Activated T-helper 9 cell treated with anti-CD3 and anti-CD28 coated beads, Interleukin-2, amount 50 U/mL, for 16 hours (primary cell): ENCODE measurements around the gene IQSEC2.

Experiments
- DNase-seq: peaks from one replicate; pipeline ENCODE4 v3.0.0-alpha.2; 2020; ENCODE audit warnings: low read depth

Gene IQSEC2

DNA sequence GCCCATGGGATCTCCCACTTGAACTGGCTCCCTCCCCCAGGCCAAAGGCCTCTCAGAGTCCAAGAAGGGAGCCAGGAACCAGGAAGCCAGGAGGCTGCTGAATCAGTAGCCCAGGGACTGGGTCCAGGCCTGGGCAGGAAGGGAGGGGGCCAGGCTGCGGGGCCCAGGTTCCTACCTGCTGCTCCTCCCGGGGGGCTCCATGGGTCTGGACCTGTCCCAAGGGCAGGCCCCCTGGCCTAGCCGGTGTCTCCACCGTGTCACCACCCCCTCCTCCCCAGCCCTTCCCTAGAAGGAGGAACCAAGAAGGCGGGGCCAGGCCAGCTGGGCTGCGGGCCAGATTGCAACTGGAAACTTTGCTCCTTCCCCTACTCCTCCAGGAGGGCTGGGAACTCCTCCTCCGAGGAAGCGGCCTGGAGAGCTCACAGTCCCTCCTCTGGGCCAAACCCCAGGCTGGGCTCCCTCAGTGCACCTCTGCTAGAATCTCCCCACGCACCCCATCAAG is at the start of gene IQSEC2:
Gene IQSEC2, minus strand, starts transcription at position 264 of the 502 bp plus-strand sequence.
- no peak for DNase-seq

DNA sequence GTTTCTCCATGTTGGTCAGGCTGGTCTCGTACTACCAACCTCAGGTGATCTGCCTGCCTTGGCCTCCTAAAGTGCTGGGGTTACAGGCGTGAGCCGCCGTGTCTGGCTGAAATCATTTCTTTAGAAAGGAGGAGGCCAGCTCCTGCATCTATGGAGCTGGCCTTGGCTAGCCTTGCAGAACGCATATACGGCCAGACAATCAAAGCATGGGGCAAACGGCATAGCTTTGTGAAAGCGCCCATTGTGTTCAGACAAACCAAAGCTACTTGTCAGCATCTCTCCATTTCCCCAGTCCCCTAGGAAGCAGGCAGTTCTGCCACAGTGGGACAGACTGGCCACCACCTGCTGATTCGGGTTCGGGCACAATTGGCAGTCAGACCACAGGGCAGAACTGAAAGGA is 48.9 kb upstream of the IQSEC2 start:
- no peak for DNase-seq

DNA sequence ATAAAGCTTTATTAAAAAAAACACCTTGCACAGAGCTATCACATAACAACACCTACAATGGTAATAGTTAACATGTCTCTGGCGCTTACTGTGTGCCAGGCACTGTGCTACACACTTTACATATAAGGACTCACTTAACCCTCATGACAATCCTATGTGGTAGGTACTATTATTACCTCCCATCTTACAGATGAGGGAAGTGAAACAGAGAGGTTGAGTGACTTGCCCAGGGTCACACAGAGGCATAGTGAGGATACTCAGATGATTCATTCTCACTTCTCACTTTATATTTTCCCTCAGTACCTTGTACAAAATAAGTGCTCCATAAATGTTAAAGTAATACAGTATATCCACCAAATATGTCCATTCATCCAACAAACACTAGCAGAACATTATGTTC is 43.4 kb upstream of the IQSEC2 start:
- DNase-seq: no peak

- no peak for DNase-seq
Observed at GRCh38 chrX:53324085-53324484, 42.7 kb upstream of the IQSEC2 start.

GRCh38 chrX:53323196-53323595 is 41.8 kb upstream of the IQSEC2 start:
- DNase-seq: no peak

DNA sequence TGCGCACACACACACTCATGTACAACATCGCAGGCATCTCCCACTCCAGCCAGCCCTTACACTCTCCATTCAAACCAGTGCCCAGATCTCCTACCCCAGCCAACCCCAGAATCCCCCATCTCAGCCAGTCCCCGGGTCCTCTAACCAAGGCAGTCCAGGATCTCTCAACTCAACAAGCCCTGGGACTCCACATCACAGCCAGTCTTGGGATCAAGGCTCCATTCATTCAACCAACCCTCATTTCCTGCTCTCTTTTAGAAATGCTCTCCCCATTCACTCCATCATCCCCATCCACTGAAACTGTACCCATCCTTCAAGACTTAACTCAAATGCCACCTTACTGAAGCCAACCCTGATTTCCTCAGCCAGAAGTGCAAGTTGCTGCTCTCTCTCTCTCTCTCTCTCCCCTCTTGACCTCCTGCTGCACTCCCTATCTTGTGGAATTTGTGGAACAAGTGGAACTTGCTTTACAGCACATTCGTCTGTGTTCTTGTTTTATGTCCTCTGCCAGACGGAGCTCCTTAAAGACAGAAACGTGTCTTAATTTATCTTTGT is 40.6 kb upstream of the IQSEC2 start:
- DNase-seq: no peak

GRCh38 chrX:53321230-53321942 is 40.0 kb upstream of the IQSEC2 start:
- no peak for DNase-seq

DNA sequence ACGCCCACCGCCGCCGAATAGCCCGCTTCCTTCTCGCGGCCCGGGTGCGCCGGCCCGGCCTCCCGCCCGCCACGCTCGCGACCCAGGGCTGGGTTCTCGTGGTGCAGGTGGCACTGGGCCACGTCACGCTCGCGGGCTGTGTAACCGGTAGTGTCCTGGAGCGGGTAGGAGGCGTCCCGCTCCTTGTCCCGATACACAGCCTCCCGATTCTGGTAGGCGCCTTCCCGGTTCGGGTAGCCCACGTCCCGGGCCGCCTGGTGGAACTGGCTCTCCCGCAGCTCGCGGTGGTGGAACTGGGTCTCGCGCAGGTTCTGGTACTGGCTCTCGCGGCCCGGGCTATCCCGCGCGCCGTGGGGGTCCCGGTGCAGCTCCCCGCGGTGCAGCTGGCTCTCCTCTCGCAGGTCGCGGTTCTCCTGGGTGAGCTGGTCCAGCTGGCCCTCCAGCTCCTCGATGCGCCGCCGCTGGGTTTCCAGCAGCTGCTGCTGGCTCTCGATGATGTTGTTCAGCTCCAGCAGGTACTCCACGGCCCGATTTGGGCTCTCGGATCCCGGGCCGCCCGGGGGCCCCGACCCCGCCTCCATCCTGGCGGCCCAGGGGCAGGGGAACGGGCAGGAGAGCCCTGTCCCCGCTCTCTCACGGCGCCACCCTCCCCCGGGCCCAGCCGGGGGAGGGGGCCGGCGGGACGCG is 39.3 kb upstream of the IQSEC2 start:
- no peak for DNase-seq

- DNase-seq: no peak
Observed at GRCh38 chrX:53319614-53320542, 38.5 kb upstream of the IQSEC2 start.

- no peak for DNase-seq
Observed at GRCh38 chrX:53318766-53319353, 37.5 kb upstream of the IQSEC2 start.

GRCh38 chrX:53317365-53318069 is 36.1 kb upstream of the IQSEC2 start:
- DNase-seq: peak; percentile 54

DNA sequence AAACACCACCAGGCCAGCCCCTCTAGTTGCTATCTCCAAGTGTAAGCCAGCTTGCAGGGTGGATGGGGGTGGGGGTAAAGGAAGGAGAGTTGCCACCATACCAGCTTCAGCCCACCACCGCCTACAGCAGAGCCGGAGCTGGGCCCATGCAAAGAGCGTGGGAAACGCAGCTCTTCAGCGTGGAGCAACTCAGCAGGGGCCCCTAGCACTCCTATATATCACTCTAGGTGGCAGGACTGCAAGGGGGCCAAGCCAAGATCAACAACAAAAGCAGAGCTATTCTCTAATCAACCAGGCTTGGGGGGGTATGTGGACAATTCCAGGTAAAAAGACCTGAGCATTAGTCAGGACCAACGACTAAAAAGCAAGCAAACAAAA is 35.5 kb upstream of the IQSEC2 start:
- DNase-seq: no peak

GRCh38 chrX:53316111-53316859 is 34.9 kb upstream of the IQSEC2 start:
- DNase-seq: no peak

GRCh38 chrX:53313728-53314105 is 32.3 kb upstream of the IQSEC2 start:
- DNase-seq: no peak

DNA sequence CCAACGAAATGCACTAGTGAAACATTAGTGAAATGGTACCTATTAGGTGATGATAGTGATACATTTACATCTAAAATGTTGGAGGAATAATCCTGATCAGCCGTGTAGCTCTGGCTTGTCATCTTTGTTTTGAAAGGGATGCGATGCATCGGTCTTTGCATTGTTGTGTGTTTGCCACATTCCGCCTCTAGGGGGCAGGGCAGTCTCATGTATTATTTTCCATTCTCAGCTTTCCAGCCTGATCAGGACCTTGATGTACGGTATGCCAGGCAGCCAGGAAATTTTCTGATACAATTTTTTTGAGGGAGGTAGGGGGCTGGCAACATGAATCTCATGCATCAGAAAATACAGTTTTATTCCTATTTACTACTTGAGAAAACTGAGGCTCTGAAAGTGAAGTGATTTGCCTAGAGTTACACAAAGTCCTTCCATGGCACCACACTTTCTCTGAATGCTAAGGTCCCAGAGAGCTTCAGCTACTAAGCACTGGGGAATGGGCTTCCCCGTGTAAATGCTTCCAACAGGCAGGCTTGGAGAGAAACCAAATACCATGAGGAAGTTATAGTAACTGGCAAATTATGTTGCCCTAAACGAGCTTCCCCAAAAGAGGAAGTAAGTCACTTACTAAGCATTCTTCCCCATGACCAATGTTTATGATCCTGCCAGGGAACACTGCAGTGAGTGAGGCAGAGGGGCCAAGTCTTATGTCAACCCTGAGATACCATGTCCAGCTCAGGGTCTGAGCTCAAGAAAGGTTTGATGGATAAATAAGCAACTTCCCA is 31.8 kb upstream of the IQSEC2 start:
- peak; percentile 45 for DNase-seq

DNA sequence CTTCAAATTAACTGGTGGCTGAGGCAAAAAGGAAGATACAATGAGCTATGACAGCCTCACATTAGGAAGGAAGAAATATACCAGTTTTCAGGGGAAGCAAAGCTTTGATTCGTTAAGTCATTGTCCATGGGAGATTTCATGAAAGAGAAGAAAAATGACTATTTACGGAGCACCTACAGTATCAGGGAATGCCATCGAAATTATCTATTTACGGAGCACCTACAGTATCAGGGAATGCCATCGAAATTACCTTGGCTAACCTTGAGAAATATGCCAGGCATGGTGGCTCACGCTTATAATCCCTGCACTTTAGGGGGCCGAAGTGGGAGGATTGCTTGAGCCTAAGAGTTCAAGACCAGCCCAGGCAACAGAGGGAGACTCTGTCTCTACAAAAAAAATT is 28.5 kb upstream of the IQSEC2 start:
- DNase-seq: no peak

GRCh38 chrX:53308836-53309235 is 27.5 kb upstream of the IQSEC2 start:
- no peak for DNase-seq

DNA sequence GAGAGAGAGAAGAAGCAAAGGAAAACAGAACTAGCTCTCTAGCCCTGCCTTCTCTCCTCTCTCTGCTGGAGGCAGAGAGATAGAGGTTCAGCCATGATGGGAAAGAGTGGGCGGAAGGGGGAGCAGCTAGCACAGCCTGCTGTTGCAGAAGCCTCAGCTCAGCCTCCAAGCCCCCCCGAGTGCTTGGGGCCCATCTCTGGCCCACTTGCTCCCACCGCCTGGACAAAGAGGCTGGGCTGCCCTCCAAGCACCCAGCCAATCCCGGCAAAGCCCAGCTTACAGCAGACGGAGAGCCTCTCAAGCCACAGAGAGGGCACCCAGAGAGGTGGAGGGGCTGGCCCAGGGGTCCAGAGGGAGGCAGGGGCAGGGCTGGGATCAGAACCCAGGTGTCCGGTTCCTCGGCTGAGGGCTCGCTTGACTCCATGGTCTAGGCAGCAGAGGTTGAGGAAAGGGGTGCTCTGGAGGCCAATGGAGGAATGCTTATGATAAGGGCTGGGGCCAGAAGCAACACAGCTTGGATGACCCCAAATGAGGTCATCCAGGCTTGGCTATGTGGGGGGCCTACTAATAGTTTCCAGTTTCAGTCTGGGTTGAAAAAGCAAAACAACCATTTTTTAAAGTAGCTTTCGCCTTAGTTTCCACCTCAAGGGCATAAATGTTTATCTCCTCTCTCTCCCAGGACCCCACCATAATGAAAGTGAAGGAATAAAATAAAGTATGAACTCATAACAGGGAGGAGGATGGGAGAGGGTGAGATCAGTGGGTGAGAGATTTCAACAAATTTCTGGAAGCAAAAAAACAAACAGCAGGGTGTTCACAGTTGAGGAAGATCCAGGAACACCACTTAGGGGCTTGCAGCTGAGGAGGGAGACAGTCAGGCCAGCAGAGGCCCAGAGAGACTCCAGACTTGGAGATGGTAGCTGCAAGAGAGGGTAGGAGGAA is 24.9 kb upstream of the IQSEC2 start:
- DNase-seq: no peak
